Measurements from ENCODE around the gene ZFAND3. TPM values are rescaled to one million over a fixed set of nuclear protein-coding genes. Genes with fewer than 3 reads are reported as not detected.

The ZFAND3 gene
- total RNA-seq, 3 donors from 2014 or later, result 34.1 to 53.0 (median 36.0) TPM

GRCh38 chr6:38062066-38062465 is 242.5 kb downstream of the ZFAND3 start:
- intact Hi-C loops (cut with DNase I; ENCODE audit: low total_unique reads), result no loop called here
- no peak for DNase-seq (ENCODE audit: low spot score in 2 of 2)
- Histone ChIP-seq H3K4me3 (no peak overlapping the region), H3K27me3 (no peaks in the 10 kb centered on the region), H3K27ac (no peak overlapping the region), H3K4me1 (no peaks in the 10 kb centered on the region), H3K9me3 (no peaks in the 10 kb centered on the region), H3K36me3 (peaks cover 4% of the 10 kb centered on the region)
- TF ChIP-seq POLR2AphosphoS5 (IDR thresholded peaks at IDR 0.05), result no peak

GRCh38 chr6:38063973-38064372 is 244.4 kb downstream of the ZFAND3 start:
- Histone ChIP-seq H3K27ac (no peak overlapping the region), H3K4me3 (no peak overlapping the region), H3K9me3 (no peaks in the 10 kb centered on the region), H3K36me3 (peaks cover 4% of the 10 kb centered on the region), H3K27me3 (no peaks in the 10 kb centered on the region), H3K4me1 (no peaks in the 10 kb centered on the region)
- no peak for TF ChIP-seq CTCF (IDR thresholded peaks at IDR 0.05)
- TF ChIP-seq POLR2AphosphoS5 (IDR thresholded peaks at IDR 0.05), result no peak
- TF ChIP-seq POLR2A (IDR thresholded peaks at IDR 0.05), result no peak
- no peak for DNase-seq (ENCODE audit: low spot score in 2 of 2)
- intact Hi-C loops (cut with DNase I; ENCODE audit: low total_unique reads), result no loop called here

- H3K27me3 ChIP-seq, result no peaks in the 10 kb centered on the region
- no peak overlapping the region for H3K27ac ChIP-seq
- H3K4me3 ChIP-seq, result no peak overlapping the region
- intact Hi-C loops (cut with DNase I; ENCODE audit: low total_unique reads), result no loop called here
- no peaks in the 10 kb centered on the region for H3K9me3 ChIP-seq
- DNase-seq (ENCODE audit: low spot score in 2 of 2), result no peak
- H3K4me1 ChIP-seq, result no peaks in the 10 kb centered on the region
- peaks cover 4% of the 10 kb centered on the region for H3K36me3 ChIP-seq
- TF ChIP-seq POLR2AphosphoS5 (IDR thresholded peaks at IDR 0.05) (no peak), CTCF (IDR thresholded peaks at IDR 0.05) (no peak), POLR2A (IDR thresholded peaks at IDR 0.05) (no peak)
Measured at GRCh38 chr6:38064431-38064830, 244.9 kb downstream of the ZFAND3 start.

GRCh38 chr6:38065734-38066305 is 246.3 kb downstream of the ZFAND3 start:
- no peak overlapping the region for H3K27ac ChIP-seq
- H3K27me3 ChIP-seq, result no peaks in the 10 kb centered on the region
- no peaks in the 10 kb centered on the region for H3K4me1 ChIP-seq
- intact Hi-C loops (cut with DNase I; ENCODE audit: low total_unique reads), result no loop called here
- peaks cover 4% of the 10 kb centered on the region for H3K36me3 ChIP-seq
- no peak for TF ChIP-seq CTCF (IDR thresholded peaks at IDR 0.05)
- no peak for TF ChIP-seq POLR2A (IDR thresholded peaks at IDR 0.05)
- no peak for TF ChIP-seq POLR2AphosphoS5 (IDR thresholded peaks at IDR 0.05)
- H3K9me3 ChIP-seq, result no peaks in the 10 kb centered on the region
- no peak overlapping the region for H3K4me3 ChIP-seq
- no peak for DNase-seq (ENCODE audit: low spot score in 2 of 2)

- H3K27ac ChIP-seq, result no peak overlapping the region
- no peak overlapping the region for H3K4me3 ChIP-seq
- no peaks in the 10 kb centered on the region for H3K27me3 ChIP-seq
- no peaks in the 10 kb centered on the region for H3K9me3 ChIP-seq
- intact Hi-C loops (cut with DNase I; ENCODE audit: low total_unique reads), result no loop called here
- no peak for DNase-seq (ENCODE audit: low spot score in 2 of 2)
- no peaks in the 10 kb centered on the region for H3K4me1 ChIP-seq
- TF ChIP-seq CTCF (IDR thresholded peaks at IDR 0.05) (no peak), POLR2AphosphoS5 (IDR thresholded peaks at IDR 0.05) (no peak), POLR2A (IDR thresholded peaks at IDR 0.05) (no peak)
- no peaks in the 10 kb centered on the region for H3K36me3 ChIP-seq
Measured at GRCh38 chr6:38067263-38067980, 247.9 kb downstream of the ZFAND3 start.
